Ovary (tissue), 9 donors: ENCODE measurements around the gene CELF2. TPM values are rescaled to one million over a fixed set of nuclear protein-coding genes. Genes with fewer than 3 reads are reported as not detected.

ENCODE experiments used
- DNase-seq, 5 donors: peaks; one replicate each; pipeline ENCODE4 v3.0.0-alpha.2; 2019 to 2020
- H3K27ac ChIP-seq, 2 donors: fragments of 200-600 bp; one replicate each; pipeline versions ENCODE4 v1.5.1 to v1.8.0; 2019 to 2022
- H3K27me3 ChIP-seq: fragments of 200-600 bp; one replicate; pipeline ENCODE4 v1.8.0; 2022
- H3K36me3 ChIP-seq: fragments of 200-600 bp; sonication (generic); one replicate; pipeline ENCODE4 v1.5.1; 2019
- H3K4me1 ChIP-seq: one replicate; pipeline ENCODE4 v1.8.1; 2013; ENCODE audit warnings: mild to moderate bottlenecking, moderate library complexity; ENCODE audit not compliant: insufficient read depth
- H3K4me3 ChIP-seq: fragments of 200-600 bp; sonication (generic); one replicate; pipeline ENCODE4 v1.5.1; 2017
- H3K9me3 ChIP-seq, 2 donors: fragments of 200-600 bp in 1 of 2; sonication (generic) in 1 of 2; one replicate each; pipeline versions ENCODE4 v1.5.1 to v1.8.1; 2013 to 2019; ENCODE audit warnings: mild to moderate bottlenecking in 1 of 2, moderate library complexity in 1 of 2
- EP300 ChIP-seq: sonication (generic); formaldehyde crosslinking; IDR thresholded peaks from one replicate; pipeline ENCODE4 v1.6.1; 2017; ENCODE audit warnings: antibody characterized with exemption
- POLR2A ChIP-seq: fragments of 450-650 bp; IDR thresholded peaks from one replicate; pipeline ENCODE4 v1.6.1; 2017; ENCODE audit warnings: antibody characterized with exemption, mild to moderate bottlenecking, moderate library complexity
- WGBS, 3 donors: extraction: QIAGEN DNeasy Blood & Tissue Kit in 1 of 3; methylation state at CpG; one replicate each; pipeline versions ENCODE4 v1.1.5 to v1.1.7; 2013 to 2017; 5-methylcytosine and 5-hydroxymethylcytosine counted together
- intact Hi-C, 4 donors: fragments of 100-400 bp; cut with DNase I; formaldehyde crosslinking; loops; one replicate each; pipeline versions ENCODE4 v1.11.0 to v1.15.1; 2022 to 2023
- polyA plus RNA-seq, 2 donors: library from polyadenylated mRNA; stranded (reverse); fragments of 200-250 nt in 1 of 2; fragments of 350-450 nt in 1 of 2; fragmentation: Illumina TruSeq in 1 of 2; extraction: RNeasy Lipid Tissue Mini Kit (QIAGEN cat#74804) in 1 of 2; gene quantifications; one replicate each; pipeline ENCODE4 v1.2.3, GENCODE V29; 2013 to 2014
- total RNA-seq, 7 donors: library from RNA; depleted of rRNA in 2 of 7; stranded (reverse); fragments of >200 nt in 2 of 7; fragmentation: NEBNext Ultra II Directional in 3 of 7; extraction: Animal tissue kit (Norgen Biotek cat#: 25700) in 3 of 7; gene quantifications; one replicate each; pipeline versions ENCODE4 v1.1.0 to v1.2.4, GENCODE V29; 2016 to 2023
- TF ChIP-seq, protein P1 (sequence below), 3 donors: fragments of 450-650 bp in 2 of 3; fragments of 200-600 bp in 1 of 3; IDR thresholded peaks; one replicate each; pipeline versions ENCODE4 v1.5.1 to v1.8.0; 2016 to 2022; ENCODE audit warnings: antibody characterized with exemption in 3 of 3, mild to moderate bottlenecking in 1 of 3
- donor health status: DM: no; HTN: no; CAD: no; lungs with moderate emphysema.
- donor health status: DM: no; HTN: no; CAD: no.
- donor health status: Bipolar disorder and iron deficiency.
- donor health status: DM: yes; HTN: yes; CAD: no.
- donor health status: DM: no; HTN: no; CAD: no.
- donor health status: DM: yes; HTN: yes; CAD: no.

Gene CELF2
- total and polyA plus RNA-seq, 9 donors = 38.8 to 107 (median 69.0) TPM

GRCh38 chr10:11018432-11018841 is 765 bp downstream of the CELF2 start:
- peak; percentile 23 to 56 (median 46) for DNase-seq
- Histone ChIP-seq H3K27me3 (no peaks in the 10 kb centered on the region), H3K4me3 (peak overlapping the region; percentile 96), H3K9me3 (no peaks in the 10 kb centered on the region), H3K36me3 (no peaks in the 10 kb centered on the region), H3K4me1 (peaks cover 7% of the 10 kb centered on the region), H3K27ac (peak overlapping the region; percentile 50 to 73)
- 1 to 3% (median 1%) methylated on average over 31 to 57 of the region's 57 CpGs for WGBS, 3 donors
- intact Hi-C loops = no loop called here
- TF ChIP-seq, protein P1, sequence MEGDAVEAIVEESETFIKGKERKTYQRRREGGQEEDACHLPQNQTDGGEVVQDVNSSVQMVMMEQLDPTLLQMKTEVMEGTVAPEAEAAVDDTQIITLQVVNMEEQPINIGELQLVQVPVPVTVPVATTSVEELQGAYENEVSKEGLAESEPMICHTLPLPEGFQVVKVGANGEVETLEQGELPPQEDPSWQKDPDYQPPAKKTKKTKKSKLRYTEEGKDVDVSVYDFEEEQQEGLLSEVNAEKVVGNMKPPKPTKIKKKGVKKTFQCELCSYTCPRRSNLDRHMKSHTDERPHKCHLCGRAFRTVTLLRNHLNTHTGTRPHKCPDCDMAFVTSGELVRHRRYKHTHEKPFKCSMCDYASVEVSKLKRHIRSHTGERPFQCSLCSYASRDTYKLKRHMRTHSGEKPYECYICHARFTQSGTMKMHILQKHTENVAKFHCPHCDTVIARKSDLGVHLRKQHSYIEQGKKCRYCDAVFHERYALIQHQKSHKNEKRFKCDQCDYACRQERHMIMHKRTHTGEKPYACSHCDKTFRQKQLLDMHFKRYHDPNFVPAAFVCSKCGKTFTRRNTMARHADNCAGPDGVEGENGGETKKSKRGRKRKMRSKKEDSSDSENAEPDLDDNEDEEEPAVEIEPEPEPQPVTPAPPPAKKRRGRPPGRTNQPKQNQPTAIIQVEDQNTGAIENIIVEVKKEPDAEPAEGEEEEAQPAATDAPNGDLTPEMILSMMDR (IDR thresholded peaks at IDR 0.05) = no peak
- TF ChIP-seq EP300 = no peak
- TF ChIP-seq POLR2A = no peak

GRCh38 chr10:11018855-11019631 is 1.4 kb downstream of the CELF2 start:
- no peaks in the 10 kb centered on the region for H3K9me3 ChIP-seq
- no peak for TF ChIP-seq POLR2A
- TF ChIP-seq EP300 = no peak
- peak overlapping the region; percentile 96 for H3K4me3 ChIP-seq
- H3K4me1 ChIP-seq = peaks cover 7% of the 10 kb centered on the region
- peak overlapping the region in 1 of 2 donors; percentile 50 for H3K27ac ChIP-seq
- no peak for DNase-seq
- 23 to 25% (median 25%) methylated on average over 11 of the region's 11 CpGs for WGBS, 3 donors
- no peaks in the 10 kb centered on the region for H3K36me3 ChIP-seq
- intact Hi-C loops = no loop called here
- no peaks in the 10 kb centered on the region for H3K27me3 ChIP-seq

DNA sequence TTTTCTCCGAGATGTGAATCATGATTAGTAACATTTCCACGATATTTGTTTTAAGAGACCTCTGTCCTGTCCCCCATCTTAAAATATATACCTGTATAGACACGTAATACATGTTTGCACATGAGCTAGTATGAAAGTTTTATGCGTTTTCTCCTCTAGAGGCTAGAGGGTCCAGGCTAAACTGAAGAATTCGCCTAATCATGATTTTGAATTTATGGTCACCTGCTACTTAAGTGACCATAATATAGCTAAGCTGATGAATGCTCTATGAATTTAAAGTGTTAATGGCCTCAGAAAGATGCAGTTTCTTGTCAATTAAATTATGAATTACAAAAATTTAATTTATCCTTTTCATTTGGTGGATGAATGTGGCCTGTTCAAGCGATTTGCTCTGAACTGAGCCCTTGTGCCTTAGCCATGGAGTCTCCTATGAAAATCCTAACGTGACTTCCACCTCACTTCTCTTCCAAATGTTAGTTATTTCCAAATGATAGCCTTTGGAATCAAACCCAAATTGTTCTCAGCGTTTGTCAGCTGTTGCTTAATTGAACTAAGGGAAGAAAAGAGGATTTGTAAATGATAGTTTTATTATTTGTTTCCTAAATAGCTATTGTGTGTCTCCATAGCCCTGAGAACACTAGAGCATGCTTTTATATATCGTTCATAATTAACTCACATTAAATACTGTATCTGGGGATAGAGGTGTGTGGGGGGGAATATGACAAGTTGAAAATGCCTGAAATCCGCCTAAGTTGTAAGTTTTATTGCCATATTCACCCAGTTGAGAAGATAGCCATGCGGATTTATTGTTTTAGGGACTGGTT is 2.3 kb downstream of the CELF2 start:
- H3K36me3 ChIP-seq = no peaks in the 10 kb centered on the region
- intact Hi-C loops = no loop called here
- H3K27ac ChIP-seq = no peak overlapping the region
- H3K4me1 ChIP-seq = peaks cover 5% of the 10 kb centered on the region
- 85 to 93% (median 91%) methylated on average over 11 of the region's 11 CpGs for WGBS, 3 donors
- no peaks in the 10 kb centered on the region for H3K27me3 ChIP-seq
- H3K9me3 ChIP-seq = no peaks in the 10 kb centered on the region
- TF ChIP-seq POLR2A (no peak), EP300 (no peak)
- TF ChIP-seq, protein P1 (IDR thresholded peaks at IDR 0.05) = no peak
- no peak for DNase-seq
- H3K4me3 ChIP-seq = peak overlapping the region; percentile 96

- intact Hi-C loops = no loop called here
- H3K36me3 ChIP-seq = no peaks in the 10 kb centered on the region
- peaks cover 7% of the 10 kb centered on the region for H3K4me1 ChIP-seq
- TF ChIP-seq POLR2A (no peak), EP300 (no peak)
- TF ChIP-seq, protein P1 (IDR thresholded peaks at IDR 0.05) = no peak
- H3K9me3 ChIP-seq = no peaks in the 10 kb centered on the region
- no peak overlapping the region for H3K27ac ChIP-seq
- whole genome bisulfite sequencing, 3 donors = 84 to 94% (median 93%) methylated on average over 6 of the region's 6 CpGs
- DNase-seq = no peak
- no peaks in the 10 kb centered on the region for H3K27me3 ChIP-seq
- H3K4me3 ChIP-seq = no peak overlapping the region
Observed at GRCh38 chr10:11020548-11020942, 2.9 kb downstream of the CELF2 start.
